MV-4-11 (cell line): ENCODE measurements around the gene HINFP.
"Not testable (repeated sequence)": the region's sequence is repeated elsewhere in the genome, so short reads cannot be mapped to it uniquely, and the experiment has no call there.

Experiments used
- DNase-seq: peaks from one replicate; lab custom pipeline; 2025; lab: John Stamatoyannopoulos, UW

The HINFP gene

GRCh38 chr11:119155733-119156492 is 34.5 kb downstream of the HINFP start:
- peak; percentile 32 for DNase-seq

GRCh38 chr11:119156496-119156895 is 35.1 kb downstream of the HINFP start:
- DNase-seq = no peak

- peak; percentile 11 for DNase-seq
Measured at GRCh38 chr11:119157063-119157462, 35.7 kb downstream of the HINFP start.

GRCh38 chr11:119158467-119158866 is 37.1 kb downstream of the HINFP start:
- DNase-seq = no peak

GRCh38 chr11:119160151-119160550 is 38.8 kb downstream of the HINFP start:
- no peak for DNase-seq

GRCh38 chr11:119161871-119162270 is 40.5 kb downstream of the HINFP start:
- DNase-seq = no peak

- DNase-seq = peak; percentile 25
Measured at GRCh38 chr11:119166368-119167076, 45.1 kb downstream of the HINFP start.

- not testable (repeated sequence) for DNase-seq
Measured at GRCh38 chr11:119167077-119167458, 45.7 kb downstream of the HINFP start.

GRCh38 chr11:119167933-119168332 is 46.6 kb downstream of the HINFP start:
- no peak for DNase-seq

GRCh38 chr11:119168471-119169281 is 47.3 kb downstream of the HINFP start, which contains the start of gene NLRX1:
TSS of gene NLRX1 (plus strand) at chr11:119168725. CDS start at chr11:119171404, 2,679 bp downstream.
- peak; percentile 77 for DNase-seq

GRCh38 chr11:119169282-119169719 is 47.9 kb downstream of the HINFP start:
- DNase-seq = no peak

- DNase-seq = peak; percentile 67
Measured at GRCh38 chr11:119172513-119172912, 51.1 kb downstream of the HINFP start.

- DNase-seq = no peak
Measured at GRCh38 chr11:119173453-119173852, 52.1 kb downstream of the HINFP start.

GRCh38 chr11:119175493-119176077 is 54.2 kb downstream of the HINFP start:
- no peak for DNase-seq

- no peak for DNase-seq
Measured at GRCh38 chr11:119178166-119178680, 56.8 kb downstream of the HINFP start.

- DNase-seq = no peak
Measured at GRCh38 chr11:119179342-119179741, 58.0 kb downstream of the HINFP start.

GRCh38 chr11:119179983-119180382 is 58.6 kb downstream of the HINFP start:
- DNase-seq = no peak

GRCh38 chr11:119180729-119181676 is 59.6 kb downstream of the HINFP start:
- no peak for DNase-seq

- DNase-seq = no peak
Measured at GRCh38 chr11:119181677-119182412, 60.5 kb downstream of the HINFP start.

GRCh38 chr11:119184399-119184798 is 63.0 kb downstream of the HINFP start:
- not testable (repeated sequence) for DNase-seq
